Measurements from ENCODE around the gene PERP. TPM values are rescaled to one million over a fixed set of nuclear protein-coding genes. Genes with fewer than 3 reads are reported as not detected.
"Not testable (repeated sequence)": the region's sequence is repeated elsewhere in the genome, so short reads cannot be mapped to it uniquely, and the experiment has no call there.

Gene PERP
- total RNA-seq = 61.9 TPM
- long read RNA-seq, full-length matches to known transcripts = 445 of 487 reads
- long read RNA-seq, partial matches to known transcripts = 9 of 487 reads
- long read RNA-seq, other reads (novel, unspliced or antisense) = 33 of 487 reads

DNA sequence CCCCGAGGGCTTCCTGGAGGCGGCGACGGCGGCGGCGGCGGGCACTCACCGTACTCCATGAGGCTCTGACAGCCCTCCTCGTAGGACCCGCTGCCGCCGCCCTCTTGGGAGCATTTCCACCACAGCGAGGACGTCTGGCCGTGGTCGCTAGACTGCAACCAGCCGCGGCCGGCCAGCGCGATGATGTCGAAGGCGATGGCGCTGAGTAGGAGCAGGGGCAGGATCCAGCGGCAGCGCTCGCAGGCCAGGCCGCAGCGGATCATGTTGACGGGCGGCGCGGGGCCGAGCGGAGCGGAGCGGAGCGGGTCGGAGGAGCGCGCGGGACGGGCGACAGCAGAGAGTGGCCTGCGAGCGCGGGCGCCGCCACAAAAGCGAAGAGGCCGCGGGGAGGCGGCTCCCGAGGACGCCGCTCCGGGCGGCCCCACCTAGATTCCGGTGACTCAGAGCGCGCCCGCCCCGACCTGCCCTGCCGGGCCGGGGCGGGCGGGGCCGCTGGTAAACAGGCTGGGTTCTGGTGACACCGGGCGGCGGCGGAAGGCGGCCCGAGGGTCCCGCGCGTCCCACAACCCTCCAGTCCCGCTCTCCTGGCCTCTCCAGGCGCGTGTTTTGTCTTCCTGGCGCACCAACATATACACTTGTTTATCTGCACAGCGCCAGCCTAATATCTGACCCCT, at the start of gene PERP:
Gene PERP (minus strand): TSS at position 342 of the 674 bp plus-strand sequence. CDS start 79 bp downstream, at position 263.
- DNase-seq (peak; percentile 87), ATAC-seq (peak; percentile 93)

DNA sequence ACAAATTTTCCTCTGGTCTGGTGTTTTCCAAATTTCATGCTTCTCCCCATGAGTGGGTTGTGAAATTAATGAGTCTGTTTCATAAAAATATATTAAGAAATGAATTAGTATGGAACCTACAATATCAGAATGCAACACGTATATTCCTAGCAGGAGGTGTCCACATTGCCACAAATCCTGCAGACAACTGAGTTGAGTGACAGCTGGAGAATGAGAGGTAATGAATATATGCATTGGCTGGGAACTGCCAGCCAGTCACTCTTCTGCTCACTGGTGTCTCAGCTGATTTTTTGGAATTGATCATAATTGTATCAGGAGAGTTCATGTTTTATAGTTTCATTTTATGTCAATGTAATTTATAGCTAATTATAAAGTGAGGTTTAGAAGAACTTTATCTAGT, 48.2 kb upstream of the PERP start:
- DNase-seq (no peak), ATAC-seq (no peak)
- intact Hi-C loops (cut with micrococcal nuclease) = no loop called here

More for the DNA sequence above, at the start of gene PERP:
- intact Hi-C loops (cut with micrococcal nuclease) = no loop called here

DNA sequence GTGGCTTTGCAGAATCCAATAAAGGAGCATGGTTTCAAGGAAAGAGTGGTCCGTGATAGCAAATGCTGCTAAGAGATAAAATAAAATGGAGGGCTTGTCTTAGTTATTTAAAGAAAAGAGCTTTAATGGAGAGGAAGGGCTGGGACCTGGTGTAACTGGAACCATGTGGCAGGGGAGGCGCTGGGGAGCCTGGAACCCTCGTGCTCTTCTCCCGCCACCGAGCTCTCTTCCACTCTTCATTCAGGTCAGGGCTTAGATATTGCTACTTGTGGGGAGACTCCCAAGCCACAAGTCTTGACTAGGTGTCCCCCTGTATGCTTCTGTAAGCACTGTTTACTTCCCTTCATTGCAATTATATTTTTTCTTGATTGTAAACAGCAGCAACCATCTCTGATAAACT, 39.3 kb upstream of the PERP start:
- DNase-seq = no peak
- intact Hi-C loops (cut with micrococcal nuclease) = no loop called here
- ATAC-seq = no peak

DNA sequence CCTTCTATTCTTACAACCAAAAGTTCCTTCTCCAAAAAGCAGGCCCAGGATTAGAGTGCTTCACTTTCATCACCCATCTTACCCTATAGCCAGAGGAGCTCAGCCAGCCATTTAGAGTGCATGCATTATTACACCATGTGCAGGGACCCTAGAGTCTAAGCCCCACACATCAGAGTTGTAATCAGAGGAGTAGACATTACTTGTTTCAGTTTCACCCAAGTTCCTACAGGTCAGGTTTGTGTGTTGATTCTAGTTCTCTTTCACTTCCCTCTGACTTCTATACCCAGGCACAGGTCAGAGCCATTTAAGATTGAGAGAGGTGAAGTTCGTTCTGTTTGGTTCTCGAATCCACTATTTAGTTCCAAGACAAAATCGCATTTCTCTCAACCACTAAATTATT, 38.2 kb upstream of the PERP start:
- ATAC-seq = no peak

DNA sequence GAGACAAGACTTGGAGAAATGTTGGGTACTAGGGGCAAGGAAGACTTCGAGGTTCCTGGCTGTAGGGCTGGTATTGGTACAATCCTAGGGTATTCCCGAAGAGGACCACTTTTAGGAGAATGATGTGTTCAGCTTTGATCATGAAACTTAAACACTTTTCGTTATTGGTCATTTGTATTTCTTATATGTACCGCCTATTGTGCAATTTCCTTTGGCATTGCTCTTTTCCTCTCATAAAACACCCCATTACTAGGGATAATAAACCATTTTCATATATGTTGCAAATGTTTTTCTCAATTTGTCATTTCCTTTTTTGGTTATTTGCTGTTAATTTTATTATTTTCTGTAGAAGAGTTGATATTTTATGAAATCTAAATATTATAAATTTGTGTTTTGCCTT, 35.6 kb upstream of the PERP start:
- intact Hi-C loops (cut with micrococcal nuclease) = no loop called here
- DNase-seq = no peak
- ATAC-seq = no peak

More for the DNA sequence above, 38.2 kb upstream of the PERP start:
- no peak for DNase-seq
- intact Hi-C loops (cut with micrococcal nuclease) = no loop called here

DNA sequence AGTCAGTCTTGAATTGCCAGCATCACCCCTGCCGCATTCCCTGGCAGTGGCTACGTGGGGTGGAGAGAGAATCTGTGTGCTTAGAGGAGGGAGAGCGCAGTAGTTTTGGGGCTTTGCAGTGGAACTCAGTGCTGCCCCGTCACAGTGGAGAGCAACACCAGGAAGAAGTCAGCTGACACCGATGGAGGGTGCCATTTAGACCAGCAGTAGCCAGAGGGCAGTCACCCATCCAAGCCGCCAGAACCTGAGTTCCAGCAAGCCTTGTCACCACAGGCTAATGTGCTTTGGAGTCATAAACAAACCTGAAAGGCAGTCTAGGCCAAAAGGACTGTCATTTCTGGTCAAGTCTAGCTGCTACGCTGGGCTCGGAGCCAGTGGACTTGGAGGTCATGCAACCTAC, 22.0 kb upstream of the PERP start:
- DNase-seq = no peak
- intact Hi-C loops (cut with micrococcal nuclease) = loop anchor here (10.0 kb wide), 1 partner anchor 136 kb away; no protein-coding TSS in a partner anchor
- ATAC-seq = no peak

DNA sequence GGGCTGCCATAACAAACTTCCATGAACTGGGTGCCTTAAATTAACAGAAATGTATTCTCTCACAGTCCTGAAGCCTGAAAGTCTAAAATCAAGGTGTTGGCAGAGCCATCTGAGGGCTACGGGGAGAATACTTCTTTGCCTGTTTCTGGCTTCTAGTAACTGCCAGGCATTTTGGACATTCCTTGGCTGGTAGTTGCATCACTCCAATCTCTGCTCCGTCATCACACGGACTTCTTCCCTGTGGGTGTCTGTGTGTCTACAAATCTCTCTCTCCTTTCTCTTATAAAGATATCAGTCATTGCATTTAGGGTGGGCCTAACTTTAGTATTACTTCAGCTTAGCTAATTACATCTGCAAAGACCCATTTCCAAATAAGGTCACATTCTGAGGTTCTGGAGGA, 20.9 kb upstream of the PERP start:
- intact Hi-C loops (cut with micrococcal nuclease) = loop anchor here (10.0 kb wide), 1 partner anchor 137 kb away; no protein-coding TSS in a partner anchor
- DNase-seq = no peak
- no peak for ATAC-seq

DNA sequence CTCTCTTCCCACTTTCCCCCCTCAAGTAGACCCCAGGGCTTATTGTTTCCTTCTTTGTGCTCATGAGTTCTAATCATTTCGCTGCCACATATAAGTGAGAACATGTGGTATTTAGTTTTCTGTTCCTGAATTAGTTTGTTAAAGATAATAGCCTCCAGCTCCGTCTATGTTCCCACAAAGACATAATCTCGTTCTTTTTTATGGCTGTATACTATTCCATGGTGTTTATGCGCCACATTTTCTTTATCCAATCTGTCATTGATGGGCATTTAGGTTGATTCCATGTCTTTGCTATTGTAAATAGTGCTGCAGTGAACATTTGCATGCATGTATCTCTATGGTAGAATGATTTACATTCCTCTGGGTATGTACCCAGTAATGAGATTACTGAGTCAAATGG, 16.9 kb upstream of the PERP start:
- ATAC-seq (no peak), DNase-seq (no peak)
- intact Hi-C loops (cut with micrococcal nuclease) = loop anchor here (10.0 kb wide), 1 partner anchor 141 kb away; no protein-coding TSS in a partner anchor

DNA sequence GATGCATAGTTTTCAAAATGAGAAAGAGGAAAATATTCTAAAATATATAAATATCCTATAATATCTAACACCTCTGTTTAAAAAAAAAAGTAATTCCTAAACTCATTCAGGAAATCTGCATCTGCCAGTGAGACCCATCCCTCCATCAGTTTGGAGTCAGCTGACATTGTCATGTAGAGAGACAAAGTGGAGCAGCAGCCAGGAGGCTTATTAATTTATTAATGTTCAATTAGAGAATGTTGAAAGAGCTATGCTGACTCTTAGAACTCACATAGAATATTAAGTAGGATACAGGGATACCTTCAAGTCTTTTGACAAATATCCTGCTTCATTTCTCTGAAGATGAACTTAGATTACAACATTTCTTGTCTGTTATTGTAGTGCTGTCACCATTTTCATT, 12.8 kb upstream of the PERP start:
- ATAC-seq (no peak), DNase-seq (no peak)
- intact Hi-C loops (cut with micrococcal nuclease) = loop anchor here (5.0 to 10.0 kb wide), 5 partner anchors 145 to 647 kb away; partner anchors contain the start of gene HEBP2

DNA sequence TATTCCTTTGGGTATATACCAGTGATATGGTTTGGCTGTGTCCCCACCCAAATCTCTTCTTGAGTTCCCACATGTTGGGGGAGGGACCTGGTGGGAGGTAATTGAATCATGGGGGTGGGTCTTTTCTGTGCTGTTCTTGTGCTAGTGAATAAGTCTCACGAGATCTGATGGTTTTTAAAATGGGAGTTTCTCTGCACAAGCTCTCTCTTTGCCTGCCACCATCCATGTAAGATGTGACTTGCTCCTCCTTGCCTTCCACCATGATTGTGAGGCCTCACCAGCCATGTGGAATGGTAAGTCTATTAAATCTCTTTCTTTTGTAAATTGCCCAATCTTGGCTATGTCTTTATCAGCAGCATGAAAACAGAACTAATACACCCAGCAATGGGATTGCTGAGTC, 12.0 kb upstream of the PERP start:
- not testable (repeated sequence) for DNase-seq, ATAC-seq
- intact Hi-C loops (cut with micrococcal nuclease) = loop anchor here (5.0 to 10.0 kb wide), 4 partner anchors 286 to 648 kb away; partner anchors contain the start of gene HEBP2

DNA sequence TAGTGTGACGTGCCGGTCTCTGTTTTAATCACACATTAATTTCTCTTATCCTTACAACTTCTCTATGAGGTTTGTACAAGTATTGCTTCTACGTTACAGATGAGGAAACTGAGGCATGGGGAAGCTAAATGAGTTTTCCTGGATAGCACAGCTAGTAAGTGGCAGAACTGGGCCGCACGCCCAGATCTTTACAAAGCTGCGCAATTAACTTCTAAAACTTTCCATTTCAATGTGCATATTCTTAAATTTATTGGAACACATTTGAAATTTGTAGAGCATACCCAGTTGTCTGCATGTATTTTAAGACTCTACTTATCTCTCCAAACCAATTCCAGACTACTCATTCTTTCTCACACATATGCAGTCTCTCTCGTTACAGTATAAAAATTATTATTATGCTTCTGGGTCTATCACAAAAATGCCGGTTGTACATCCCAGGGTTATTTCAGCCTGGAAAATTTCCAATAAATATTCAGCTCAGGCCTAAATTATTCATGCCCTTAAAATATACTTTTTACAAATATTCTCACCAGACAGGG, 10.2 kb upstream of the PERP start:
- no peak for ATAC-seq
- intact Hi-C loops (cut with micrococcal nuclease) = loop anchor here (5.0 to 10.0 kb wide), 4 partner anchors 287 to 650 kb away; partner anchors contain the start of gene HEBP2
- DNase-seq = no peak

DNA sequence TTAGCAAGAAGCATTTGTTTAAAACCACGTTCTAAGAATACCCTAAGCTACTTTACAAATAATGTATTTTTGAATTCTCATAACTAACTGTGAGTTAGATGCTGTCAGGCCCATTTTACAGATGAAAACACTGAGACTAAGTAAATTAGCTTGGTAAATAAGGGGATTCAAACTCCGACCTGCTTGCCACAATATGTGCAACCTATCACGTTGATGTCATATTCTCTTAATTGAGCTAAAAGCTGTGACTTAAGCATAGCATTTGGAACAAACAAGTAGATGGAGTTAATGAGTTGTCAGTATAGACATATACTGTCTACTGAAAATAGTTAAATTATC, 9.4 kb upstream of the PERP start:
- intact Hi-C loops (cut with micrococcal nuclease) = loop anchor here (5.0 to 10.0 kb wide), 4 partner anchors 288 to 651 kb away; partner anchors contain the start of gene HEBP2
- no peak for ATAC-seq
- DNase-seq = no peak

DNA sequence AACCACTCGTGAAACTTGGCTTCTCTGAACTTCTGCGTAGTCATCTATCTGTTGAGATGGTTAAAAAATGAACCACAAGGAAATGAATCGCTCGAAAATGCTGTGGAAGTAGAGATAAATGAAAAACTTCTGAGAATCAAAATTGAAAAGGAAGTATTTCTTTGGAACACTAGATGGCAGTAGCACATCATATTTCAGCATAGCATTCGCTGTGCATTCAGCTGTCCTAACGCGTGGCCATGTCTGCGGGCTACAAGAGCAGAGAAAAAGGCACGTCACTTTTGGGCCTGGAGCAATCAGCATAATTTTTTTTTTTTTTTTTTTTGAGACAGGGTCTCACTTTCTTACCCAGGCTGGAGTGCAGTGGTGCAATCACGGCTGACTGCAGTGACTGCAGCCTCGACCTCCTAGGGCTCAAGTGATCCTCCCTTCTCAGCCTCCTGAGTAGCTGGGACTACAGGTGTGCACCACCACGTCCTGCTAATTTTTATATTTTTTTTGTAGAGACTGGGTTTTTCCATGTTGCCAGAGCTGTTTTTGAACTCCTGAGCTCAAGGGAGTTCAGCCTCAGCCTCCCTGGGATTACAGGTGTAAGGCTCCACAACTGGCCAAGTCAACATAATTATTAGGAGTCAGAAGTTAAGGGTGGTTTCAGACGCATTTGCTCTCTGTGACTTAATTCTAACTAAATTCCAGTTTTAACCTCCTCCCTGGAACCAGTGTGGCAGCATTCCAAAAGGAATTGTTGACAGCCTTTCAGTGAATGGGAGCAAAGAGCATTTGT, 8.8 kb upstream of the PERP start:
- DNase-seq (peak; percentile 63), ATAC-seq (peak; percentile 79)
- intact Hi-C loops (cut with micrococcal nuclease) = loop anchor here (5.0 to 10.0 kb wide), 4 partner anchors 289 to 651 kb away; partner anchors contain the start of gene HEBP2

DNA sequence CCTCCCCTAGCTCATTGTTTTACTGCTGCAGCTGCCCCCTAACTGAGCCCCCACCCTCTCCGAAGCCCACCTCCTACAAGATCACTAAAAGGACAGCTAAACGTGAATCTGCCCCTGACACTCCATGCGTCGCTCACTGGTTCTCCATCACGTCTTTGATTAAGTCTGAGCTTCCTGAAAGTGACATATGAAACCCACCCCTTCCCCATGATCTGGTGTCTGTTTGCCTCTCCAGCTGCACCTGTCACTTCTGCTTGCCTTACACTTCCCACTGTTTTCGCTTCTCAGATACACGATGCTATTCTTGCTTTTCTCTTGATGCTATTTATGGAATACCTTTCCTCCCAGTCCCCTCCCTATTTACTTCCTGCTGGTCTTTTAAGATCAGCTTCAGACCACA, 8.0 kb upstream of the PERP start:
- intact Hi-C loops (cut with micrococcal nuclease) = loop anchor here (5.0 to 10.0 kb wide), 4 partner anchors 290 to 652 kb away; partner anchors contain the start of gene HEBP2

DNA sequence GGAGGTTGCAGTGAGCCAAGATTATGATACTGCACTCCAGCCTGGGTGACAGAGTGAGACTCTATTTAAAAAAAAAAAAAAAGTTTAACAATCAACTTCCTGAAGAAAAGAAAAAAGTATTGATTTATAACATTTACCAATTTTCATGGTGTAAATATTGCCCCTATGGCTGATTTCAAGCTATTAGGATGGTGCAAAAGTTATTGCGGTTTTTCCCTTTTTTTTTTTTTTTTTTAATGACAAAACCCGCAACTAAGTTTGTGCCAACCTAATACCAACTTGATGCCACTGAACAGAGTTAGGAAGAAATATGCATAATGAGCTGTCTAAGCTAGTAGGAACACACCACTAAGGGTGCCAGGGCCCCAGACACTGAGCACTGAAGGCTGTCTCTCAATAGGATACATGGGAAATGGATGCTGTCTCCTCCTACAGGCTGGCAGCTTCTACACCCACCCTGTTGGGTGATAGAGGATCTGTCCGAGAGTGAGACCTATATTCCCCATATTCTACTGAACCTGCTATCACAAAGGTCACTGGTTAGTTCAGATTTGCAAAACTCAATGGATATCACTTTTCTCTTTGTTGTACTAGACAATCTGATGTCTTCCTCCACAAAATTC, 6.5 kb upstream of the PERP start:
- no peak for DNase-seq
- intact Hi-C loops (cut with micrococcal nuclease) = loop anchor here (10.0 kb wide), 2 partner anchors 291 to 471 kb away; partner anchors contain the start of gene HEBP2
- ATAC-seq = no peak

More for the DNA sequence above, 8.0 kb upstream of the PERP start:
- DNase-seq (no peak), ATAC-seq (no peak)

DNA sequence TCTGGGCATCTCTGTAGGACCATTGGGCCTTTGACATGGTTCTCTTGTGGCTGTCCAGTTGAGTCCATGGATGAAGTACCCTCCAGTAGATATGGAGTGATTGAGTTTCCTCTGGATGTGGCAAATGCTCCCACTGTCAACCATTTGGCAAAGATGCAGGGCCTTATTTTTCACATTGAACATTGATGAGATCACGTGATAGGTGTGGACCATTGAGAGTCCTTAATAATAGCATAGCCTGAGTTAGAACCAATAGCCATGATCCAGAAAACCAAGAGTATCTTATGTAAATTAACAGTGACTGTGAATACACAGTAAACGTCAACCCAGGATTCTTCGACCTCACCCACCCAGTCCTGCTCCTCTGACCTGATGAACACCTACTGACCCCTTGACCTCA, 3.0 kb upstream of the PERP start:
- ATAC-seq (no peak), DNase-seq (no peak)
- intact Hi-C loops (cut with micrococcal nuclease) = loop anchor here (10.0 kb wide), 2 partner anchors 295 to 475 kb away; partner anchors contain the start of gene HEBP2

DNA sequence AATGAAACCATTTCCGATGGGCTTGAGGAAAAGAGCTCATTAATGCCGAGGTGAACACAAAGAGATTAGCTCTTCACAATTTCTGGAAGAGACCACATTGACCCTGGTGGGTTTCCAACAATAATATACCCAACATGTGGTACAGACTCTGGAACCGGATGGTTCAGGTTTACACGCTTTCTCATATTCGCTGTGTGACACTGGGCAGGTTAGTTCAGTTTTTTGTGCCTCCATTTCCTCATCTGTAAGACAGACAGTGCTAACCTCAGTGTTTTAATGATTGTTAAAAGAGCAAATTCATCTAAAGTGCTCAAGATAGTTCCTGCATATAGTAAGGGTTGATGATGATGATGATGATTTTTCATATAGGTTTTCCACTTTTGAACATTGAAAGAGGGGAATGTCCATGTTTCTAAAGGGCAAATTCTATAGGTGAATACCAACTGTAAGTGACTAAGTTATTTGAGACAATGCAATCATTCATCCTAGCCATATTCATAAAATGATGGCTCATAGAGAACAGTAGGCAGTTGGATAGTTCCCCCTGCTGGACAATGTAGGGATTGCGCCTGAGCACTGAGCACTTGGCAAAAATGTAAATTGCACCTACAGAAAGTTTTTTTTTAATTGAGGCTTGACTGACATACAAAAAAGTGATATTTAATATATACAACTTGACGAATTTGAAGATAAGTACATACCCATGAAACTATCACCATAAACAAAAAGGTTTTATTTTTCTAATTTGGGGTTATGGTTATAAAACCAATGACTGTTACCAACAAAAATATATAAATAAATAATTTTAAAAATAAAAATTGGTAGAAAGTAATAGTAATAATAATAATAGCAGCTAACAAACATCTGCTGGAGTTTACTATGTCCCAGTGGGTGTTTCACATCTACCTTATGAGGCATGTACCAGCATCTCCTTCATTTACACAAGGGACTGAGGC, 2.1 kb upstream of the PERP start:
- intact Hi-C loops (cut with micrococcal nuclease) = loop anchor here (2.0 kb wide), 1 partner anchor 109 kb away; no protein-coding TSS in a partner anchor
- peak; percentile 55 for DNase-seq
- no peak for ATAC-seq
